CD4-positive, alpha-beta T cell treated with Interleukin-17A for 4 hours (primary cell): ENCODE results near the gene PDE6H.

Experiments
- DNase-seq: peaks from one replicate; pipeline ENCODE4 v3.0.0-alpha.2; 2020; ENCODE audit warnings: mixed read lengths

PDE6H gene

GRCh38 chr12:14952299-14952921 lies 20.4 kb upstream of the PDE6H start:
- peak; percentile 52 for DNase-seq

- no peak for DNase-seq
Observed at GRCh38 chr12:14953752-14954151, 19.1 kb upstream of the PDE6H start.

- peak; percentile 46 for DNase-seq
Observed at GRCh38 chr12:14954269-14954668, 18.6 kb upstream of the PDE6H start.

- DNase-seq = peak; percentile 60
Observed at GRCh38 chr12:14956024-14956891, 16.6 kb upstream of the PDE6H start.

- no peak for DNase-seq
Observed at GRCh38 chr12:14956905-14957304, 15.9 kb upstream of the PDE6H start.

- DNase-seq = peak; percentile 30
Observed at GRCh38 chr12:14957551-14958168, 15.2 kb upstream of the PDE6H start.

- peak; percentile 49 for DNase-seq
Observed at GRCh38 chr12:14958361-14959125, 14.3 kb upstream of the PDE6H start.

- DNase-seq = peak; percentile 56
Observed at GRCh38 chr12:14959126-14959440, 13.8 kb upstream of the PDE6H start.

- DNase-seq = no peak
Observed at GRCh38 chr12:14959463-14959862, 13.4 kb upstream of the PDE6H start.

- peak; percentile 24 for DNase-seq
Observed at GRCh38 chr12:14959916-14960496, 12.8 kb upstream of the PDE6H start.

GRCh38 chr12:14960548-14961465 lies 12.0 kb upstream of the PDE6H start:
- DNase-seq = peak; percentile 69

GRCh38 chr12:14961466-14962152 lies 11.2 kb upstream of the PDE6H start, which contains the start of gene ARHGDIB:
TSS of gene ARHGDIB (minus strand) at chr12:14961601. CDS start at chr12:14950712, 10,889 bp downstream.
- peak; percentile 81 for DNase-seq

GRCh38 chr12:14962153-14962539 lies 10.7 kb upstream of the PDE6H start:
- no peak for DNase-seq

- DNase-seq = peak; percentile 39
Observed at GRCh38 chr12:14962797-14963196, 10.0 kb upstream of the PDE6H start.

GRCh38 chr12:14963520-14963919 lies 9.3 kb upstream of the PDE6H start:
- DNase-seq = no peak

GRCh38 chr12:14964406-14964805 lies 8.4 kb upstream of the PDE6H start:
- no peak for DNase-seq

GRCh38 chr12:14965221-14965620 lies 7.6 kb upstream of the PDE6H start:
- DNase-seq = no peak

- DNase-seq = no peak
Observed at GRCh38 chr12:14968478-14968877, 4.4 kb upstream of the PDE6H start.

- no peak for DNase-seq
Observed at GRCh38 chr12:14970473-14970872, 2.4 kb upstream of the PDE6H start.

GRCh38 chr12:14974633-14975032 lies 1.8 kb downstream of the PDE6H start:
- DNase-seq = no peak

- no peak for DNase-seq
Observed at GRCh38 chr12:14975457-14975856, 2.6 kb downstream of the PDE6H start.
